ENCODE results near the gene SLC6A6. TPM values are rescaled to one million over a fixed set of nuclear protein-coding genes. Genes with fewer than 3 reads are reported as not detected.

The SLC6A6 gene
- total RNA-seq, 1 experiment from 2014 or later: 72.6 TPM

- Histone ChIP-seq H3K23ac (ENCODE audit: insufficient read length, low read depth, low read length) (no peak overlapping the region), H3T11ph (ENCODE audit: low read length) (no peak overlapping the region), H3K18ac (ENCODE audit: insufficient read length, low read depth, low read length) (no peak overlapping the region), H3K27ac (ENCODE audit: insufficient read length, low read depth, low read length) (no peak overlapping the region), H4K91ac (ENCODE audit: insufficient read length, low read depth, low read length) (no peak overlapping the region), H4K5ac (ENCODE audit: insufficient read length, low read depth, low read length) (no peak overlapping the region), H3K14ac (ENCODE audit: insufficient read depth, low read length) (no peak overlapping the region), H3K56ac (ENCODE audit: insufficient read length, low read depth, low read length) (no peak overlapping the region), H2BK5ac (ENCODE audit: insufficient read length, low read length) (no peak overlapping the region), H2BK15ac (ENCODE audit: low read depth, low read length) (no peak overlapping the region), H3K23me2 (ENCODE audit: insufficient read length, low read depth, low read length, poor library complexity, severe bottlenecking) (no peaks in the 10 kb centered on the region), H3K79me2 (ENCODE audit: insufficient read depth, low read length) (no peaks in the 10 kb centered on the region), H2AFZ (ENCODE audit: low read length) (no peak overlapping the region), H2AK5ac (ENCODE audit: insufficient read length, low read length) (no peak overlapping the region), H3K4me1 (ENCODE audit: insufficient read depth, low read length) (no peaks in the 10 kb centered on the region), H4K8ac (replicated peaks; ENCODE audit: insufficient read length, low read depth, low read length) (no peak overlapping the region), H3K79me1 (ENCODE audit: insufficient read depth, low read depth, low read length, poor library complexity, severe bottlenecking) (no peaks in the 10 kb centered on the region), H2BK120ac (ENCODE audit: low read depth, low read length, poor library complexity, severe bottlenecking) (no peak overlapping the region), H3K9ac (ENCODE audit: extremely low read depth, insufficient read length, low read length) (no peak overlapping the region), H2BK20ac (ENCODE audit: low read depth, low read length, poor library complexity, severe bottlenecking) (no peak overlapping the region), H3K27me3 (ENCODE audit: insufficient read depth, low read length) (no peaks in the 10 kb centered on the region), H3K9me3 (ENCODE audit: control insufficient read depth, low read depth, low read length) (no peaks in the 10 kb centered on the region), H2BK12ac (ENCODE audit: insufficient read length, low read depth, low read length) (no peak overlapping the region), H3K4ac (ENCODE audit: low read depth, low read length) (no peak overlapping the region), H3K4me2 (ENCODE audit: insufficient read depth, insufficient read length, low read length) (no peak overlapping the region), H4K20me1 (ENCODE audit: control insufficient read depth, insufficient read depth, insufficient read length) (no peaks in the 10 kb centered on the region)
- no peaks in the 10 kb centered on the region for H3K27me3 Mint-ChIP-seq (ENCODE audit: low read depth)
- H3K4me3 Mint-ChIP-seq: no peak overlapping the region
- no CpG with 5 or more reads among the region's 15 CpGs for WGBS (ENCODE audit: extremely low coverage, insufficient read length, low lambda C conversion rate)
- peaks cover 56 to 90% (median 62%) of the 10 kb centered on the region in 3 experiments for H3K36me3 Mint-ChIP-seq (ENCODE audit: insufficient read depth in 1 of 3, low read depth in 3 of 3)
- DNase-seq: no peak
- peak overlapping the region; percentile 12 to 83 (median 64); a peak in 4 of 7 replicates for H3K27ac Mint-ChIP-seq
- peaks cover 3% of the 10 kb centered on the region in 2 experiments; a peak in 2 of 4 replicates for H3K4me1 Mint-ChIP-seq
- H3K9me3 Mint-ChIP-seq: no peaks in the 10 kb centered on the region; a peak in 2 of 5 replicates
- no peak for TF ChIP-seq CTCF (conservative IDR thresholded peaks at IDR 0.05)
Measured at GRCh38 chr3:14448756-14449727, 46.6 kb downstream of the SLC6A6 start.

Measured in H9 (cell line).